ENCODE results near the gene MOGAT3. TPM values are rescaled to one million over a fixed set of nuclear protein-coding genes. Genes with fewer than 3 reads are reported as not detected.

The MOGAT3 gene
- total and polyA plus RNA-seq, 7 experiments from 2014 or later, result not detected

GRCh38 chr7:101179713-101180112, 21.1 kb downstream of the MOGAT3 start:
- Mint-ChIP-seq H3K4me3 (peak overlapping the region in 4 of 10 donors; percentile 34 to 76 (median 63)), H3K4me1 (peaks cover 4 to 26% (median 11%) of the 10 kb centered on the region in 7 donors), H3K9me3 (peaks cover 0 to 6% (median 0%) of the 10 kb centered on the region in 11 donors), H3K27ac (no peak overlapping the region), H3K27me3 (peaks cover 56 to 82% (median 67%) of the 10 kb centered on the region in 5 donors), H3K36me3 (peaks cover 0 to 8% (median 3%) of the 10 kb centered on the region in 5 donors)
- DNase-seq (no peak), ATAC-seq (no peak)
- H3K9me3 ChIP-seq (ENCODE audit: control insufficient read depth in 2 of 3, low read length in 3 of 3), result no peaks in the 10 kb centered on the region
- H3K27ac ChIP-seq (ENCODE audit: low read depth, low read length), result no peak overlapping the region
- peaks cover 0 to 5% of the 10 kb centered on the region in 2 donors for H3K4me1 ChIP-seq (ENCODE audit: control insufficient read depth in 2 of 2, insufficient read depth in 2 of 2, low read length in 2 of 2)
- H3K36me3 ChIP-seq (ENCODE audit: control insufficient read depth in 2 of 3, insufficient read depth in 3 of 3, low read length in 3 of 3), result no peaks in the 10 kb centered on the region
- H3K27me3 ChIP-seq (ENCODE audit: control insufficient read depth in 2 of 2, insufficient read depth in 2 of 2, low read length in 2 of 2), result peaks cover 3 to 33% of the 10 kb centered on the region in 2 donors
- H3K4me3 ChIP-seq (ENCODE audit: low read length), result no peak overlapping the region
- intact Hi-C loops (cut with micrococcal nuclease), result no loop called here
- POLR2A ChIA-PET, result no interaction called here
- CTCF ChIA-PET, result no interaction called here

DNA sequence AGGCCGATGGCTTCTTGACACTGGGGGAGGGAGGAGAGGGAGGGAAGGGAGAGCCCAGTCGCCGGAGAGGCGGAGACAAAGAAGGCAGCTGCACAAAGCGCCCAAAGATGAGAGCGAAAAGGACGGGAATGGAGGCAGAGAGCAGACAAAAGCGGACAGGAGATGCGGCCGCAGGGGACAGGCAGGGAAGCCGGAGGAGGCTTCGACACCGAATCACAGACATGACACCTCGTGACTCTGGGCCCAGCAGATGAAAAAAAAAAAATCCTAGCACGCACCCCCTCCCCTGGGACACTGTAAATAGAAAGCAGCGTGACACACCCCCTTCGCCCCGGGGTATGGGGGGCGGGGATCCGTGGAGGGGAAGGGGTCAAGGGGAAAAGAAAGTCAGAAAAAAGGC, 21.7 kb downstream of the MOGAT3 start:
- Histone ChIP-seq H3K4me1 (ENCODE audit: control insufficient read depth in 2 of 2, insufficient read depth in 2 of 2, low read length in 2 of 2) (peaks cover 0 to 10% of the 10 kb centered on the region in 2 donors), H3K9me3 (ENCODE audit: control insufficient read depth in 2 of 3, low read length in 3 of 3) (no peaks in the 10 kb centered on the region), H3K27ac (ENCODE audit: low read depth, low read length) (no peak overlapping the region), H3K36me3 (ENCODE audit: control insufficient read depth in 2 of 3, insufficient read depth in 3 of 3, low read length in 3 of 3) (no peaks in the 10 kb centered on the region), H3K27me3 (ENCODE audit: control insufficient read depth in 2 of 2, insufficient read depth in 2 of 2, low read length in 2 of 2) (peaks cover 4 to 38% of the 10 kb centered on the region in 2 donors), H3K4me3 (ENCODE audit: low read length) (no peak overlapping the region)
- Mint-ChIP-seq H3K27ac (peak overlapping the region in 1 of 9 donors; percentile 37), H3K36me3 (peaks cover 0 to 8% (median 6%) of the 10 kb centered on the region in 5 donors), H3K27me3 (peaks cover 60 to 83% (median 70%) of the 10 kb centered on the region in 5 donors), H3K4me3 (peak overlapping the region in 8 of 10 donors; percentile 25 to 82 (median 60)), H3K4me1 (peaks cover 10 to 32% (median 16%) of the 10 kb centered on the region in 7 donors), H3K9me3 (peaks cover 0 to 6% (median 0%) of the 10 kb centered on the region in 11 donors)
- ChIA-PET POLR2A (interaction anchor here (0.7 kb wide), 1 partner anchor 22 kb away, joined by 3 read pairs; the partner anchor contains the start of gene MOGAT3), CTCF (no interaction called here)
- DNase-seq, result no peak
- ATAC-seq, result no peak
- intact Hi-C loops (cut with micrococcal nuclease), result no loop called here

DNA sequence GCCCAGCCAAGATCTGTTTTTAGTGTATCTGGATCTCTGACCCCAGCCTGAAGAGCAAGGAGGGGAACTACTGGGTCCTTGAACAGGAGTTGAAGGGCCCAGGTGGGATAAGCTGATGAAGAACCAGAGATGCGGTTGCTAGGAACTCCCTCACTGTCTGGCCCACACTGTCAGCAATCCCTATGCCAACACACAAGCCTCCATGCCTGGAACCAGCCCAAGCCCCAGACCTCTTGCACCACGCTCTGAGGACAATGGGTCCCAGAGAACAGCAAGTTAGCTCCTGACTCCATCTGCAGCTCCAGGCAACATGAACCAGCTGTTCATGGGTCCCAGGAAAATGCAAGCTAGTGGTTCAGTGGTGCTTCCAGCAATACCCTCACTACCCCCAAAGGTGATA, 23.2 kb downstream of the MOGAT3 start:
- Mint-ChIP-seq H3K27ac (no peak overlapping the region), H3K4me1 (peaks cover 19 to 46% (median 25%) of the 10 kb centered on the region in 7 donors), H3K9me3 (peaks cover 0 to 6% (median 0%) of the 10 kb centered on the region in 11 donors), H3K4me3 (no peak overlapping the region), H3K36me3 (peaks cover 0 to 8% (median 6%) of the 10 kb centered on the region in 5 donors), H3K27me3 (peaks cover 65 to 92% (median 77%) of the 10 kb centered on the region in 5 donors)
- ATAC-seq (no peak), DNase-seq (no peak)
- Histone ChIP-seq H3K36me3 (ENCODE audit: control insufficient read depth in 2 of 3, insufficient read depth in 3 of 3, low read length in 3 of 3) (no peaks in the 10 kb centered on the region), H3K4me3 (ENCODE audit: low read length) (no peak overlapping the region), H3K9me3 (ENCODE audit: control insufficient read depth in 2 of 3, low read length in 3 of 3) (peaks cover 0 to 2% (median 0%) of the 10 kb centered on the region in 3 experiments), H3K27ac (ENCODE audit: low read depth, low read length) (no peak overlapping the region), H3K27me3 (ENCODE audit: control insufficient read depth in 2 of 2, insufficient read depth in 2 of 2, low read length in 2 of 2) (peaks cover 5 to 51% of the 10 kb centered on the region in 2 donors), H3K4me1 (ENCODE audit: control insufficient read depth in 2 of 2, insufficient read depth in 2 of 2, low read length in 2 of 2) (peaks cover 12 to 23% of the 10 kb centered on the region in 2 donors)
- CTCF ChIA-PET, result no interaction called here
- POLR2A ChIA-PET, result no interaction called here
- intact Hi-C loops (cut with micrococcal nuclease), result loop anchor here in 1 of 2 donors (2.0 kb wide), 1 partner anchor 15 kb away; no protein-coding TSS in a partner anchor

DNA sequence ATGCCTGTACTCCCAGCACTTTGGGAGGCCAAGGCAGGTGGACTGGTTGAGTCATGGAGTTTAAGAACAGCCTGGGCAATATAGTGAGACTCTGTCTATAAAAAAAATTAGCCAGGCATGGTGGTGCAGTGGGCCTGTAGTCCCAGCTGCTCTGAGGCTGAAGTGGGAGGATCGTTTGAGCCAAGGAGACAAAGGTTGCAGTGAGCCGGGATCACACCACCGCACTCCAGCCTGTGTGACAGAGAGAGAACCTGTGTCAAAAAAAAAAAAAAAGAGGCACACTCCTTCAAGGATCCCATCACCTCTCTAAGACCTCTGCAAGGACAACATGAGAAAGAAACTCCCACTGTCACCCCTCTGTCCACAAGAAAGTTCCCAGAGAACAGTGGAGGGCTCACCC, 25.2 kb downstream of the MOGAT3 start:
- Histone ChIP-seq H3K36me3 (ENCODE audit: control insufficient read depth in 2 of 3, insufficient read depth in 3 of 3, low read length in 3 of 3) (no peaks in the 10 kb centered on the region), H3K27me3 (ENCODE audit: control insufficient read depth in 2 of 2, insufficient read depth in 2 of 2, low read length in 2 of 2) (peaks cover 5 to 67% of the 10 kb centered on the region in 2 donors), H3K27ac (ENCODE audit: low read depth, low read length) (no peak overlapping the region), H3K9me3 (ENCODE audit: control insufficient read depth in 2 of 3, low read length in 3 of 3) (peaks cover 0 to 2% (median 0%) of the 10 kb centered on the region in 3 experiments), H3K4me3 (ENCODE audit: low read length) (no peak overlapping the region), H3K4me1 (ENCODE audit: control insufficient read depth in 2 of 2, insufficient read depth in 2 of 2, low read length in 2 of 2) (peaks cover 25 to 43% of the 10 kb centered on the region in 2 donors)
- Mint-ChIP-seq H3K4me1 (peaks cover 30 to 55% (median 34%) of the 10 kb centered on the region in 7 donors), H3K27ac (no peak overlapping the region), H3K9me3 (peaks cover 0 to 5% (median 0%) of the 10 kb centered on the region in 11 donors), H3K36me3 (peaks cover 0 to 7% (median 6%) of the 10 kb centered on the region in 5 donors), H3K4me3 (peak overlapping the region in 1 of 10 donors; percentile 84), H3K27me3 (peaks cover 66 to 86% (median 80%) of the 10 kb centered on the region in 5 donors)
- ChIA-PET CTCF (no interaction called here), POLR2A (no interaction called here)
- no peak for DNase-seq
- ATAC-seq, result no peak
- intact Hi-C loops (cut with micrococcal nuclease), result loop anchor here in 1 of 2 donors (2.0 kb wide), 1 partner anchor 17 kb away; no protein-coding TSS in a partner anchor

DNA sequence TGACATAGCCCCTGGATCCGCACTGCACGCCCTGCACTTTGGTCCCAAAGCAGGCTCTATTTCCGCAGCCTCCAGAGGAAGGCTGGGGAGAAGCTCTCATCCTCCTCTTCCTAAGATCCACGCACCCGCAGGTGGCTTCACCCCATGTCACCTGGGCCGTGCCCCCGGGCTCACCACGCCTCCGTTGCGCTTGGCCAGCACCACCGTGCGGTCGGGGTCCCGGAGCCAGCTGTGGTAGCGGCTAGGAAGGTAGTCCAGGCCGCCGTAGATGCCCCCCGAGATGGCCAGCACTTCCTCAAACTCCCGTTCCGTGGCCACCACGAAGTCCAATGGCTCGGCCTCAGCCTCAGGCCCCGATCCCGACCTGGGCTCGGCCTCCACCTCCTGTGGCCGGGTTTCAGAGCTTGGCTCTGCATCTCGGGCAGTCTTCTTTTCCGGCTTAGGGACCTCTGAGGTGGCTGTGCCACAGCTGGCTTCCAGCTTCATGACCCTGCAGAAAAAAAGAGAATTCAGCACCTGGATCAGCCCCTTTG, 26.4 kb downstream of the MOGAT3 start:
- no peaks in the 10 kb centered on the region for H3K36me3 ChIP-seq (ENCODE audit: control insufficient read depth in 2 of 3, insufficient read depth in 3 of 3, low read length in 3 of 3)
- peaks cover 39 to 63% (median 42%) of the 10 kb centered on the region in 7 donors for H3K4me1 Mint-ChIP-seq
- no peak overlapping the region for H3K4me3 ChIP-seq (ENCODE audit: low read length)
- peaks cover 5 to 71% of the 10 kb centered on the region in 2 donors for H3K27me3 ChIP-seq (ENCODE audit: control insufficient read depth in 2 of 2, insufficient read depth in 2 of 2, low read length in 2 of 2)
- CTCF ChIA-PET, result interaction anchor here (0.6 to 1.6 kb wide), 2 partner anchors 9 to 18 kb away, joined by 3 to 11 read pairs; no protein-coding TSS in a partner anchor
- peak overlapping the region; percentile 43 to 84 (median 68) for H3K4me3 Mint-ChIP-seq
- peaks cover 0 to 5% (median 0%) of the 10 kb centered on the region in 11 donors for H3K9me3 Mint-ChIP-seq
- peaks cover 35 to 55% of the 10 kb centered on the region in 2 donors for H3K4me1 ChIP-seq (ENCODE audit: control insufficient read depth in 2 of 2, insufficient read depth in 2 of 2, low read length in 2 of 2)
- no peak overlapping the region for H3K27ac ChIP-seq (ENCODE audit: low read depth, low read length)
- H3K36me3 Mint-ChIP-seq, result peaks cover 0 to 7% (median 4%) of the 10 kb centered on the region in 5 donors
- POLR2A ChIA-PET, result interaction anchor here (0.6 to 0.7 kb wide), 2 partner anchors 9 to 303 kb away, joined by 3 read pairs; partner anchors contain the start of gene VGF
- peaks cover 74 to 91% (median 88%) of the 10 kb centered on the region in 5 donors for H3K27me3 Mint-ChIP-seq
- H3K27ac Mint-ChIP-seq, result peak overlapping the region in 4 of 9 donors; percentile 1 to 50 (median 16)
- intact Hi-C loops (cut with micrococcal nuclease), result loop anchor here in 1 of 2 donors (1.0 kb wide), 1 partner anchor 9 kb away; the partner anchor contains the start of gene VGF
- ATAC-seq, result no peak
- no peak for DNase-seq
- peaks cover 0 to 2% (median 0%) of the 10 kb centered on the region in 3 experiments for H3K9me3 ChIP-seq (ENCODE audit: control insufficient read depth in 2 of 3, low read length in 3 of 3)

GRCh38 chr7:101173752-101174244, 27.0 kb downstream of the MOGAT3 start:
- H3K36me3 Mint-ChIP-seq, result peaks cover 0 to 7% (median 4%) of the 10 kb centered on the region in 5 donors
- peaks cover 0 to 5% (median 0%) of the 10 kb centered on the region in 11 donors for H3K9me3 Mint-ChIP-seq
- peaks cover 79 to 91% (median 89%) of the 10 kb centered on the region in 5 donors for H3K27me3 Mint-ChIP-seq
- Histone ChIP-seq H3K4me1 (ENCODE audit: control insufficient read depth in 2 of 2, insufficient read depth in 2 of 2, low read length in 2 of 2) (peaks cover 38 to 56% of the 10 kb centered on the region in 2 donors), H3K4me3 (ENCODE audit: low read length) (no peak overlapping the region), H3K27ac (ENCODE audit: low read depth, low read length) (no peak overlapping the region), H3K9me3 (ENCODE audit: control insufficient read depth in 2 of 3, low read length in 3 of 3) (peaks cover 0 to 2% (median 0%) of the 10 kb centered on the region in 3 experiments), H3K27me3 (ENCODE audit: control insufficient read depth in 2 of 2, insufficient read depth in 2 of 2, low read length in 2 of 2) (peaks cover 9 to 66% of the 10 kb centered on the region in 2 donors), H3K36me3 (ENCODE audit: control insufficient read depth in 2 of 3, insufficient read depth in 3 of 3, low read length in 3 of 3) (no peaks in the 10 kb centered on the region)
- CTCF ChIA-PET, result interaction anchor here (0.6 to 1.6 kb wide), 2 partner anchors 19 to 27 kb away, joined by 3 to 11 read pairs; no protein-coding TSS in a partner anchor
- POLR2A ChIA-PET, result interaction anchor here (0.6 to 0.7 kb wide), 3 partner anchors 9 to 744 kb away, joined by 3 read pairs; partner anchors contain the start of gene VGF
- peaks cover 38 to 62% (median 44%) of the 10 kb centered on the region in 7 donors for H3K4me1 Mint-ChIP-seq
- H3K4me3 Mint-ChIP-seq, result peak overlapping the region; percentile 56 to 84 (median 68)
- H3K27ac Mint-ChIP-seq, result peak overlapping the region in 4 of 9 donors; percentile 1 to 50 (median 16)
- DNase-seq (peak; percentile 49 to 79 (median 68)), ATAC-seq (peak; percentile 75)
- intact Hi-C loops (cut with micrococcal nuclease), result loop anchor here in 1 of 2 donors (1.0 kb wide), 1 partner anchor 8 kb away; the partner anchor contains the start of gene VGF

Measured in naive thymus-derived CD4-positive, alpha-beta T cell (primary cell).